BJ (cell line): ENCODE measurements around the gene SFMBT1. TPM values are rescaled to one million over a fixed set of nuclear protein-coding genes. Genes with fewer than 3 reads are reported as not detected.

ENCODE experiments used
- CTCF ChIA-PET: fragments of 350-600 bp; formaldehyde crosslinking; extraction: SDS; loops from one replicate; lab custom pipeline; 2021; ENCODE audit warnings: antibody characterized with exemption, inconsistent platforms; lab: Yijun Ruan, JAX
- POLR2A ChIA-PET: fragments of 300-600 bp; sonication (Branson Sonifier 250); formaldehyde crosslinking; extraction: SDS; loops from one replicate; lab custom pipeline; 2021; ENCODE audit warnings: antibody characterized with exemption; lab: Charles Lee
- DNase-seq: peaks from one replicate; pipeline ENCODE4 v3.0.0-alpha.2; 2011; ENCODE audit warnings: low read depth
- H3K27me3 ChIP-seq: 2 replicates; pipeline ENCODE4 v1.6.0; 2011; ENCODE audit warnings: low read length; ENCODE audit not compliant: control insufficient read depth, insufficient read depth
- H3K36me3 ChIP-seq: 2 replicates; pipeline ENCODE4 v1.5.1; 2011; ENCODE audit warnings: low read length; ENCODE audit not compliant: control insufficient read depth, insufficient read depth
- H3K4me3 ChIP-seq: 2 replicates; pipeline ENCODE4 v1.5.1; 2011; ENCODE audit warnings: low read depth, mild to moderate bottlenecking, control low read depth, low read length
- CTCF ChIP-seq: IDR thresholded peaks from 2 replicates; pipeline ENCODE4 v1.5.1; 2011; ENCODE audit warnings: low read depth, mild to moderate bottlenecking, control low read depth, inconsistent platforms, low read length, moderate library complexity; ENCODE audit not compliant: insufficient read depth
- polyA plus RNA-seq: library from polyadenylated mRNA; depleted of rRNA; stranded (reverse); fragments of >200 nt; gene quantifications from 2 replicates; pipeline ENCODE4 v1.2.3, GENCODE V29; 2011

Gene SFMBT1
- polyA plus RNA-seq, 1 experiment: 2.1 TPM

- TF ChIP-seq CTCF: no peak
- ChIA-PET CTCF (interaction anchor here (1.3 kb wide), 1 partner anchor 62 kb away, joined by 3 read pairs; no protein-coding TSS in a partner anchor), POLR2A (no interaction called here)
- DNase-seq: no peak
- no peaks in the 10 kb centered on the region for H3K27me3 ChIP-seq
- 0 out of 2 replicates have a peak, but pooled peaks cover 2% of the 10 kb centered on the region for H3K36me3 ChIP-seq
- H3K4me3 ChIP-seq: no peak overlapping the region
Observed at GRCh38 chr3:52882377-52882776, 163.5 kb downstream of the SFMBT1 start.

- Histone ChIP-seq H3K4me3 (no peak overlapping the region), H3K27me3 (no peaks in the 10 kb centered on the region), H3K36me3 (0 out of 2 replicates have a peak, but pooled peaks cover 2% of the 10 kb centered on the region)
- no peak for DNase-seq
- POLR2A ChIA-PET: no interaction called here
- no peak for TF ChIP-seq CTCF
- CTCF ChIA-PET: interaction anchor here (1.3 kb wide), 1 partner anchor 61 kb away, joined by 3 read pairs; no protein-coding TSS in a partner anchor
Observed at GRCh38 chr3:52881871-52882270, 164.0 kb downstream of the SFMBT1 start.

GRCh38 chr3:52880474-52880873 is 165.4 kb downstream of the SFMBT1 start:
- POLR2A ChIA-PET: no interaction called here
- Histone ChIP-seq H3K27me3 (no peaks in the 10 kb centered on the region), H3K4me3 (no peak overlapping the region), H3K36me3 (0 out of 2 replicates have a peak, but pooled peaks cover 2% of the 10 kb centered on the region)
- CTCF ChIA-PET: no interaction called here
- no peak for DNase-seq
- TF ChIP-seq CTCF: no peak

- no peak overlapping the region for H3K4me3 ChIP-seq
- CTCF ChIA-PET: interaction anchor here (0.7 to 1.5 kb wide), 4 partner anchors 18 to 452 kb away, joined by 3 to 4 read pairs (median 4); no protein-coding TSS in a partner anchor
- 0 out of 2 replicates have a peak, but pooled peaks cover 2% of the 10 kb centered on the region for H3K36me3 ChIP-seq
- DNase-seq: no peak
- no peak for TF ChIP-seq CTCF
- no peaks in the 10 kb centered on the region for H3K27me3 ChIP-seq
- POLR2A ChIA-PET: no interaction called here
Observed at GRCh38 chr3:52880047-52880446, 165.8 kb downstream of the SFMBT1 start.

GRCh38 chr3:52879581-52879980 is 166.3 kb downstream of the SFMBT1 start:
- no peak overlapping the region for H3K4me3 ChIP-seq
- no peak for DNase-seq
- CTCF ChIA-PET: interaction anchor here (0.7 to 1.5 kb wide), 4 partner anchors 17 to 452 kb away, joined by 3 to 4 read pairs (median 4); no protein-coding TSS in a partner anchor
- H3K27me3 ChIP-seq: no peaks in the 10 kb centered on the region
- TF ChIP-seq CTCF: no peak
- 0 out of 2 replicates have a peak, but pooled peaks cover 2% of the 10 kb centered on the region for H3K36me3 ChIP-seq
- POLR2A ChIA-PET: no interaction called here
